Transverse colon (tissue), 4 donors: Measurements from ENCODE around the gene PLCL1. TPM values are rescaled to one million over a fixed set of nuclear protein-coding genes. Genes with fewer than 3 reads are reported as not detected.

Source experiments
- DNase-seq: peaks from one replicate; pipeline ENCODE4 v3.0.0-alpha.2; 2019
- H3K27ac ChIP-seq, 4 donors: fragments of 200-600 bp; sonication (generic); 2 replicates each; pipeline ENCODE4 v1.5.1; 2016 to 2018; ENCODE audit warnings: inconsistent platforms in 4 of 4
- H3K27me3 ChIP-seq: fragments of 200-600 bp; sonication (generic); 2 replicates; pipeline ENCODE4 v1.5.1; 2017; ENCODE audit warnings: inconsistent platforms
- H3K36me3 ChIP-seq, 4 donors: fragments of 200-600 bp; sonication (generic); 2 replicates each; pipeline ENCODE4 v1.5.1; 2017 to 2019; ENCODE audit warnings: inconsistent platforms in 4 of 4
- H3K4me1 ChIP-seq, 4 donors: fragments of 200-600 bp; sonication (generic); 2 replicates each; pipeline ENCODE4 v1.5.1; 2017 to 2020; ENCODE audit warnings: inconsistent platforms in 4 of 4
- H3K4me3 ChIP-seq, 4 donors: fragments of 200-600 bp; sonication (generic); 1 replicate in 1 of 4; 2 replicates in 3 of 4; pipeline versions ENCODE4 v1.5.1 to v1.6.1; 2017 to 2019; ENCODE audit warnings: inconsistent platforms in 4 of 4
- H3K9me3 ChIP-seq, 2 donors: fragments of 200-600 bp; sonication (generic); 2 replicates each; pipeline ENCODE4 v1.5.1; 2017 to 2019; ENCODE audit warnings: inconsistent platforms in 2 of 2
- CTCF ChIP-seq, 5 experiments: fragments of 200-600 bp in 3 of 5; fragments of 450-650 bp in 2 of 5; sonication (generic) in 3 of 5; IDR thresholded peaks; 1 replicate in 2 of 5; 2 replicates in 3 of 5; pipeline ENCODE4 v1.5.1; 2016 to 2017; ENCODE audit warnings: antibody characterized with exemption in 5 of 5, inconsistent platforms in 3 of 5, mild to moderate bottlenecking in 2 of 5, moderate library complexity in 1 of 5
- EP300 ChIP-seq: sonication (generic); formaldehyde crosslinking; IDR thresholded peaks from one replicate; pipeline ENCODE4 v1.6.1; 2017; ENCODE audit warnings: antibody characterized with exemption, low read depth
- POLR2A ChIP-seq: fragments of 450-650 bp; IDR thresholded peaks from one replicate; pipeline ENCODE4 v1.6.1; 2016; ENCODE audit warnings: antibody characterized with exemption, mild to moderate bottlenecking, moderate library complexity
- POLR2AphosphoS5 ChIP-seq, 3 donors: sonication (generic); formaldehyde crosslinking; IDR thresholded peaks; one replicate each; pipeline ENCODE4 v1.6.1; 2016; ENCODE audit warnings: antibody characterized with exemption in 3 of 3
- WGBS, 2 donors: methylation state at CpG; one replicate each; pipeline ENCODE4 v1.1.5; 2018; ENCODE audit warnings: low coverage in 1 of 2; 5-methylcytosine and 5-hydroxymethylcytosine counted together
- in situ Hi-C, 4 donors: fragments of 200-750 bp; cut with MboI; loops; one replicate each; pipeline versions ENCODE4 v1.15.0 to v1.15.1; 2017; ENCODE audit warnings: low sequenced_read_pairs in 3 of 4, low pct_ligation_motif_present in 1 of 4, low pct_unique_long_range_greater_than_20kb in 1 of 4
- intact Hi-C: fragments of 100-400 bp; cut with DNase I; formaldehyde crosslinking; loops from one replicate; pipeline ENCODE4 v1.15.1; 2023; ENCODE audit warnings: low total_unique reads
- total RNA-seq, 4 donors: library from RNA; depleted of rRNA; stranded (reverse); fragments of >200 nt; gene quantifications; one replicate each; pipeline ENCODE4 v1.1.0, GENCODE V29; 2016

PLCL1 gene
- total RNA-seq, 4 donors from 2014 or later = 0.20 to 7.1 (median 5.3) TPM

GRCh38 chr2:198134293-198134955 lies 330.0 kb downstream of the PLCL1 start:
- in situ Hi-C loops = loop anchor here in 1 of 4 donors (25.0 kb wide), 1 partner anchor 322 kb away; the partner anchor contains the start of gene PLCL1
- H3K4me1 ChIP-seq = no peaks in the 10 kb centered on the region
- H3K27me3 ChIP-seq = no peaks in the 10 kb centered on the region
- 67 to 84% methylated on average over 5 to 6 of the region's 6 CpGs for WGBS, 2 donors
- intact Hi-C loops = no loop called here
- TF ChIP-seq CTCF (IDR thresholded peaks at IDR 0.05) (no peak), POLR2AphosphoS5 (IDR thresholded peaks at IDR 0.05) (no peak), POLR2A (no peak), EP300 (no peak)
- no peaks in the 10 kb centered on the region for H3K9me3 ChIP-seq
- no peak overlapping the region for H3K27ac ChIP-seq
- no peak for DNase-seq
- no peak overlapping the region for H3K4me3 ChIP-seq
- no peaks in the 10 kb centered on the region for H3K36me3 ChIP-seq

- Histone ChIP-seq H3K9me3 (no peaks in the 10 kb centered on the region), H3K4me3 (no peak overlapping the region), H3K36me3 (no peaks in the 10 kb centered on the region), H3K4me1 (no peaks in the 10 kb centered on the region), H3K27me3 (no peaks in the 10 kb centered on the region), H3K27ac (no peak overlapping the region)
- DNase-seq = no peak
- no peak for TF ChIP-seq POLR2AphosphoS5 (IDR thresholded peaks at IDR 0.05)
- TF ChIP-seq POLR2A = no peak
- no peak for TF ChIP-seq CTCF (IDR thresholded peaks at IDR 0.05)
- no peak for TF ChIP-seq EP300
- intact Hi-C loops (no loop called here), in situ Hi-C loops (loop anchor here in 1 of 4 donors (25.0 kb wide), 1 partner anchor 323 kb away; the partner anchor contains the start of gene PLCL1)
- WGBS, 2 donors = 61 to 66% methylated on average over 2 of the region's 2 CpGs
Observed at GRCh38 chr2:198135481-198135934, 331.1 kb downstream of the PLCL1 start.

GRCh38 chr2:198136142-198136541 lies 331.7 kb downstream of the PLCL1 start:
- intact Hi-C loops = no loop called here
- in situ Hi-C loops = loop anchor here in 1 of 4 donors (25.0 kb wide), 1 partner anchor 324 kb away; the partner anchor contains the start of gene PLCL1
- no peaks in the 10 kb centered on the region for H3K36me3 ChIP-seq
- TF ChIP-seq CTCF (IDR thresholded peaks at IDR 0.05) (no peak), POLR2A (no peak), POLR2AphosphoS5 (IDR thresholded peaks at IDR 0.05) (no peak), EP300 (no peak)
- no peak overlapping the region for H3K4me3 ChIP-seq
- 80 to 93% methylated on average over 2 of the region's 2 CpGs for WGBS, 2 donors
- no peaks in the 10 kb centered on the region for H3K4me1 ChIP-seq
- no peak for DNase-seq
- H3K27ac ChIP-seq = no peak overlapping the region
- H3K9me3 ChIP-seq = no peaks in the 10 kb centered on the region
- no peaks in the 10 kb centered on the region for H3K27me3 ChIP-seq

- no peak for DNase-seq
- Histone ChIP-seq H3K4me1 (no peaks in the 10 kb centered on the region), H3K9me3 (no peaks in the 10 kb centered on the region), H3K4me3 (no peak overlapping the region), H3K36me3 (no peaks in the 10 kb centered on the region), H3K27ac (no peak overlapping the region), H3K27me3 (no peaks in the 10 kb centered on the region)
- in situ Hi-C loops = loop anchor here in 1 of 4 donors (25.0 kb wide), 1 partner anchor 325 kb away; the partner anchor contains the start of gene PLCL1
- WGBS, 2 donors = 91% methylated on average over 1 of the region's 1 CpG; no CpG with 5 or more reads in 1 of the 2 donors
- intact Hi-C loops = no loop called here
- TF ChIP-seq POLR2AphosphoS5 (IDR thresholded peaks at IDR 0.05) (no peak), EP300 (no peak), CTCF (IDR thresholded peaks at IDR 0.05) (no peak), POLR2A (no peak)
Observed at GRCh38 chr2:198137733-198138132, 333.3 kb downstream of the PLCL1 start.
